Activated T-cell treated with anti-CD3 and anti-CD28 coated beads, Interleukin-2, amount 50 U/mL, for 72 hours (primary cell): ENCODE results near the gene FREM3. TPM values are rescaled to one million over a fixed set of nuclear protein-coding genes. Genes with fewer than 3 reads are reported as not detected.

ENCODE experiments used
- ATAC-seq, 2 donors: fragments of 150-1000 bp; cut with Tn5 transposase; replicated peaks in 1 of 2; 2 replicates each; pipeline ENCODE4 v1.10.0; 2021; ENCODE audit warnings: moderate library complexity in 2 of 2, mild to moderate bottlenecking in 1 of 2
- DNase-seq, 2 donors: peaks; one replicate each; pipeline ENCODE4 v3.0.0; 2021 to 2022; ENCODE audit warnings: mixed read lengths in 1 of 2
- H3K27ac Mint-ChIP-seq: one replicate; pipeline ENCODE4 v1.8.0; 2022; ENCODE audit warnings: mild to moderate bottlenecking, moderate library complexity, mixed read lengths
- H3K27me3 Mint-ChIP-seq: one replicate; pipeline ENCODE4 v1.8.0; 2022; ENCODE audit warnings: low read depth, mixed read lengths
- H3K36me3 Mint-ChIP-seq, 2 donors: one replicate each; pipeline ENCODE4 v1.8.0; 2022; ENCODE audit warnings: mixed read lengths in 2 of 2, mild to moderate bottlenecking in 1 of 2; ENCODE audit not compliant: insufficient read depth in 2 of 2
- H3K4me1 Mint-ChIP-seq: one replicate; pipeline ENCODE4 v1.8.0; 2022; ENCODE audit warnings: low read depth, mixed read lengths
- H3K4me3 Mint-ChIP-seq, 2 donors: one replicate each; pipeline ENCODE4 v1.8.0; 2022; ENCODE audit warnings: mild to moderate bottlenecking in 2 of 2, mixed read lengths in 2 of 2, moderate library complexity in 2 of 2
- H3K9me3 Mint-ChIP-seq, 2 donors: one replicate each; pipeline ENCODE4 v1.8.0; 2022; ENCODE audit warnings: mixed read lengths in 2 of 2
- total RNA-seq, 2 donors: library from RNA; stranded (reverse); gene quantifications; one replicate each; pipeline ENCODE4 v1.2.3, GENCODE V29; 2022

Gene FREM3
- total RNA-seq, 2 donors from 2014 or later: not detected

DNA sequence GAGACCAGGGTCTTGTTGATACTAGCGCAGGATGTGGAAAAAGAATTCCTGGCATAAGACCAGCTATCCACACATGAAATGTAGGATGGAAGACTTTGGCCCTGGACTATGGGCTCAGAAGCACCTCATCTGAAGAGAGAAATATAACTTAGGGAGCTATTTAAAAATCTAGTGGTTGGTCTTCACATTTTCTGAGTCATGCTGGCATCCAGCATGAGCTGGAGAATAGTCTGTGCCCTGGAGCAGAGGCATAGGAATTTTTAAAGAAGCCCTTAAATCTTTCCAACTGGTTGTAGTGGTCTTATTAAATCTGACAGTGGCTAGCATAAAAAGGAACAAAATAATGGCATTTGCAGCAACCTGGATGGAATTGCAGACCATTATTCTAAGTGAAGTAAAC lies 100.6 kb downstream of the FREM3 start:
- Mint-ChIP-seq H3K27ac (no peak overlapping the region), H3K4me1 (no peaks in the 10 kb centered on the region), H3K36me3 (peaks cover 2 to 3% of the 10 kb centered on the region in 2 donors), H3K9me3 (peaks cover 2% of the 10 kb centered on the region in 2 donors), H3K27me3 (no peaks in the 10 kb centered on the region), H3K4me3 (no peak overlapping the region)
- DNase-seq (no peak), ATAC-seq (no peak)

DNA sequence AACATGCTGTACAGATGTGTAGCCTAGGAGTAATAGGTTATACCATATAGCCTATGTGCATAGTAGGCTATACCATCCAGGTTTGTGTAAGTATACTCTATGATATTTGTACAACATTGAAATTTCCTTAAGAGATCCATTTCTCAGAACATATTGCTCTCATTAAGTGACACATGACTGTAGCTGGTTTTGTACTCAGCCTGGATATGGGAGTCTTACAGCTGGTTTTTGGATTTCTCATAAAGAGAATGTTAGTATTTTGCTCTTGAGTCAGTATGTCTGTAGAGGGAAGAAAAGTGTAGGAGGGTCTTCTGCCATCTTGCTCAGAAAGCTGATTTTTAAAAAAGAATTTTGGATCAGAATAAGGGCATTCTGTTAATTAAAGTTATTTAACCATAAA lies 101.7 kb downstream of the FREM3 start:
- Mint-ChIP-seq H3K9me3 (peaks cover 2 to 5% of the 10 kb centered on the region in 2 donors), H3K27me3 (no peaks in the 10 kb centered on the region), H3K4me1 (no peaks in the 10 kb centered on the region), H3K4me3 (no peak overlapping the region), H3K27ac (no peak overlapping the region), H3K36me3 (peaks cover 3 to 5% of the 10 kb centered on the region in 2 donors)
- no peak for DNase-seq
- ATAC-seq: no peak

DNA sequence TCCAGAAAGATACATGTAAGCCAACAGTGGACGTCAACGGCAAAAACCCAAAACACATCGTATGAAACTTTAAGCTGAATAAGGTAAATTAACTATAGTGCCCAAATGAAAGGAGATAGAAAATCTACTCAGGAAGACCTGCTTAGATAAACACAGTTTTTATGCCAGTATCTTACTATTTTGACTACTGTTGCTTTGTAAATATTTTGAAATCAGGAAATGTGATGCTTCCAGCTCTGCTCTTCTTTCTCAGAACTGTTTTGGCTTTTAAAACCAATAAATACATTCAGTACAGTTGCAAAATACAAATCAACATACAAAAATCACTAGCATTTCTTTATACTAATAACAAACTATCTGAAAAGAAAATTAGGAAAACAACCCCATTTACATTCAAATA lies 103.2 kb downstream of the FREM3 start:
- Mint-ChIP-seq H3K9me3 (peaks cover 4 to 6% of the 10 kb centered on the region in 2 donors), H3K4me3 (no peak overlapping the region), H3K27me3 (no peaks in the 10 kb centered on the region), H3K4me1 (no peaks in the 10 kb centered on the region), H3K36me3 (peaks cover 3 to 5% of the 10 kb centered on the region in 2 donors), H3K27ac (no peak overlapping the region)
- ATAC-seq (no peak), DNase-seq (no peak)

DNA sequence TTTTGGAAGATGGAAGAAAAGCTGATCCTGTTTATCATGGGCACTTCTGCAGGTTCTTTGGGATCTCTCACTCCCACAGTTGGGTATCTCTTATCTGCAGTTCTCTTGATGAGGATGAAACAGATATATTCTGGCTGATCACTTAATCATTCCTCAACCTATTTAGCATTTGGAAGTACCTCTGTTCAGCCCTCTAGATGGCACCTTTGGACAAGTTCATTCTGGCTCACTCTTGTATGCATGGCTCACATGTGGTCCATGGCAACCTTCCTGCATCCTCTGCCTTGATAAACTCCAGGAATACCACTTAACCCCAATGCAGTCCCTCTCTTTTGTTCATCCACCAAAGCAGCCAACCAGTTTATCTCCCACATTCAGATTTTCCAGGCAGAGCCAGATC lies 112.8 kb downstream of the FREM3 start:
- H3K36me3 Mint-ChIP-seq: peaks cover 5 to 11% of the 10 kb centered on the region in 2 donors
- no peak overlapping the region for H3K4me3 Mint-ChIP-seq
- H3K27ac Mint-ChIP-seq: no peak overlapping the region
- DNase-seq (no peak), ATAC-seq (no peak)
- peaks cover 5 to 12% of the 10 kb centered on the region in 2 donors for H3K9me3 Mint-ChIP-seq
- H3K4me1 Mint-ChIP-seq: no peaks in the 10 kb centered on the region
- no peaks in the 10 kb centered on the region for H3K27me3 Mint-ChIP-seq

DNA sequence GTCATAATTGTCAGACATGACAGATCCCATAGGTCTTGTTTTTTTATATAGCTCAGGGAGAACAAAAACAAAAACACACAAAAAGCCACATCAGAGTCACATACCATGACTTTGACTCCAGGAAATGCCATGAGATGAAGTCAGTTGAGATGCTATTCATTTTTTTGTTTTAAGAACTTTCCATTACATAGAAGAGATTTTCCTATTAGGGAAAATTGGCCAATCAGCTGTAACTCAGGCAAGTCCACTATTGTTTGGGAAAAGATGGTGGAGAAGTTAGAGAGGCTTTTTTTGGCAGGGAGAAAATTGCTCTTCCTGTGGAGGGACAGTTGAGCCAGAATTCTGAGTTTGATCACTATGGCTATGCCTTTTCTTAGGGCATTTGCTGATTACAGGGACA lies 114.4 kb downstream of the FREM3 start:
- Mint-ChIP-seq H3K4me3 (no peak overlapping the region), H3K9me3 (peaks cover 5 to 12% of the 10 kb centered on the region in 2 donors), H3K36me3 (peaks cover 5 to 15% of the 10 kb centered on the region in 2 donors), H3K27ac (no peak overlapping the region), H3K4me1 (no peaks in the 10 kb centered on the region), H3K27me3 (no peaks in the 10 kb centered on the region)
- ATAC-seq (no peak), DNase-seq (no peak)

DNA sequence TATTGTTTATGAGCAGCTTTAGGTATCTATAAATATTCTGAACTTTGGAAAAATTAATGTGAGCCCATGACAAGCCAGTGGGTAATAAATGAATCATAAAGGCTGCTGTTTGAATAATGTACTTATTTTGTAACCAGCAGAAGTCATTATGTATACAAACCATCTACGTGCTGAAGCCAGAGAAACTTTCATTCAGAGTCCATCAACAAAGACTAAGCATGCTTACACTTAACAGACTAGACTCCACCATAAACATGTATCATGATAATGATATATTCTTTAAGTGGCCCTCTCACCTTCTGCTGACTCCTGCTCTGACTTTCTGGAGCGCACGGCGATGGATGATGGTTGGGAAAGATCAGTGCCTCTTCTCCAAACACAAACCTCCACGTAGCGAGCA lies 114.9 kb downstream of the FREM3 start:
- Mint-ChIP-seq H3K27me3 (no peaks in the 10 kb centered on the region), H3K4me3 (no peak overlapping the region), H3K27ac (no peak overlapping the region), H3K4me1 (no peaks in the 10 kb centered on the region), H3K36me3 (peaks cover 5 to 15% of the 10 kb centered on the region in 2 donors), H3K9me3 (peaks cover 4 to 12% of the 10 kb centered on the region in 2 donors)
- ATAC-seq (no peak), DNase-seq (no peak)

DNA sequence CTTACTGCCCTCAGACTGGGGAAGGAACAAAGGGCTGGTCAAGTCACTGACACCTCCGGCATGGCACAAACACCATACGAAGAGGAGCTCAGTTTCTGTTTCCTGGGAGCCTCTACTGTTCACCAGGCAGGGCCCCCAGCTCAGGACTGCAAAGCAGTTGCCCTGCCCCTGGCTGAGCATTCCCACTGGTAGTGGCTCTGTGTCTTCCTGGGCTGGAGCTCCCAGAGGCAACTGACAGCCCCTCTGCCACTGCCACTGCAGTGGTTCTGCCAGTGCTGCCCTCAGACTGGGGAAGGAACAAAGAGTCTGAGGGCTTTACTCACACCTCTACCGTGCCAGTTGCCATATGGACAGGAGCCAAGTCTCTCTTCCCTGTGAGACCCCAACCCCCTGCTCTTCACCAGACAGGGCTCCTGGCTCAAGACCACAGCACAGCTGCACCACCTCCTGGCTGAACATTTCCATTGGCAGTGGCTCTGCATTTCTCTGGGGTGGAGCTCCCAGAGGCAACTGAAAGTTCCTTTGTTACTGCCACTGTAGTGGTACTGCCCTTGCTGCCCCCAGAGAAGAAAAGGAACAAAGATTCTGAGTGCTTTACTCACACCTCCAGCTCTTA lies 119.0 kb downstream of the FREM3 start:
- H3K27me3 Mint-ChIP-seq: no peaks in the 10 kb centered on the region
- H3K4me1 Mint-ChIP-seq: no peaks in the 10 kb centered on the region
- no peak overlapping the region for H3K4me3 Mint-ChIP-seq
- H3K9me3 Mint-ChIP-seq: peaks cover 2 to 10% of the 10 kb centered on the region in 2 donors
- no peak overlapping the region for H3K27ac Mint-ChIP-seq
- no peak for ATAC-seq
- DNase-seq: no peak
- H3K36me3 Mint-ChIP-seq: peaks cover 5 to 19% of the 10 kb centered on the region in 2 donors

DNA sequence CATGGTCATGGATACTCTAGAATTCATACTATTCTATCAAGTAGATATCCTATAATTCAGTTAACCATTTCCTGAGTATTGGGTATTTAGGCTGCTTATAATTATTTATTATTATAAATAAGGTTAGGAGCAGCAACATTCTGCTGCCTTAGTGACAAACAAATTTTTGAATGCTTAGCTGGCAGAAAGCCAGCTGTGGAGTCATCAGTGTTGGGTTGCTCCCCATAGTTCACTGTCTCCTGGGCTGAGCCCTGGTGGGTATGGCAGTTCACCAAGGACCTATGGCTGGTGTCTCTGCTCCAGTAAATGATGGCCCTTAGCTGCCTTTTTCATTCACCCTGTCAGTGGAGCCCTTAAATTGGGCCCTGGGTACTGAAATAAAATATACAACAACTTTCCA lies 125.1 kb downstream of the FREM3 start:
- no peak for DNase-seq
- H3K9me3 Mint-ChIP-seq: no peaks in the 10 kb centered on the region

DNA sequence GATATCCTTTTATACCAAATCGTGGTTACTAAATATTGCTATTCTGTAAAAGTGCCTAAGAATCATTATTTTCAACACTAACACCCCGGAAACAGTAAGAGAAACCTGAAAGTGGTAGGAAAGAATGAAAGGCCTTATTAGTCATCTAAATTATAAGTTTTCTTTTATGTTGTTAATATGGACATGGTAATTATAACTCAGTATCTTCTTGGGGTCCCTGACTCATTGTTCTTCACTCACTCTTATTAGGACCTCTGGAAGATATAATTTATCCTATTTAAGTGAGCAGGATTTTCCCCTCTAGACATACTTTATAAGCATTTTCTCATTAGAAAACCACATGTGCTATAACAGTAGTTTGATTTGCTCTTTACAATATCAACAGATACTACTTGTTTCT lies 136.0 kb downstream of the FREM3 start:
- ATAC-seq: no peak
- H3K27me3 Mint-ChIP-seq: no peaks in the 10 kb centered on the region
- peaks cover 17% of the 10 kb centered on the region for H3K4me1 Mint-ChIP-seq
- no peak overlapping the region for H3K4me3 Mint-ChIP-seq
- H3K9me3 Mint-ChIP-seq: peaks cover 0 to 2% of the 10 kb centered on the region in 2 donors
- H3K27ac Mint-ChIP-seq: no peak overlapping the region
- peaks cover 2 to 6% of the 10 kb centered on the region in 2 donors for H3K36me3 Mint-ChIP-seq
- no peak for DNase-seq

More for the DNA sequence above, 125.1 kb downstream of the FREM3 start:
- Mint-ChIP-seq H3K27me3 (no peaks in the 10 kb centered on the region), H3K27ac (no peak overlapping the region), H3K4me3 (no peak overlapping the region), H3K4me1 (no peaks in the 10 kb centered on the region), H3K36me3 (peaks cover 0 to 4% of the 10 kb centered on the region in 2 donors)
- ATAC-seq: no peak

DNA sequence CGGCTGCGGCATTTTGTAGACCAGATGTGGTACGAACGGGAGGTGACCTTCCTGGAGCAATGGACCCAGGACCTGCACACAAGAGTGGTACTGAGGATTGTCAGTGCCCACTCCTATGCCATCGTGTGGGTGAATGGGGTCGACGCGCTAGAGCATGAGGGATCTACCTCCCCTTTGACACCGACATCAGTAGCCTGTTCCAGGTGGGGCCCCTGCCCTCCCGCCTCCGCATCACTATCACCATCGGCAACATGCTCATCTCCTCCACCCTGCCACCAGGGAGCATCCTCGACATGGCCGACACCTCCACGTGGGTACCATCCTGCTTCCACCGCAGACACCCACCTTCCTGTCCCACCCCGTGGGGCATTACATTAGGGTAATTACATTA lies 140.7 kb downstream of the FREM3 start:
- no peak overlapping the region for H3K27ac Mint-ChIP-seq
- DNase-seq (peak; percentile 17 to 43), ATAC-seq (peak; percentile 0 to 18)
- peaks cover 35% of the 10 kb centered on the region for H3K4me1 Mint-ChIP-seq
- no peaks in the 10 kb centered on the region for H3K27me3 Mint-ChIP-seq
- H3K4me3 Mint-ChIP-seq: peak overlapping the region; percentile 89 to 95
- H3K36me3 Mint-ChIP-seq: peaks cover 0 to 2% of the 10 kb centered on the region in 2 donors
- no peaks in the 10 kb centered on the region for H3K9me3 Mint-ChIP-seq

DNA sequence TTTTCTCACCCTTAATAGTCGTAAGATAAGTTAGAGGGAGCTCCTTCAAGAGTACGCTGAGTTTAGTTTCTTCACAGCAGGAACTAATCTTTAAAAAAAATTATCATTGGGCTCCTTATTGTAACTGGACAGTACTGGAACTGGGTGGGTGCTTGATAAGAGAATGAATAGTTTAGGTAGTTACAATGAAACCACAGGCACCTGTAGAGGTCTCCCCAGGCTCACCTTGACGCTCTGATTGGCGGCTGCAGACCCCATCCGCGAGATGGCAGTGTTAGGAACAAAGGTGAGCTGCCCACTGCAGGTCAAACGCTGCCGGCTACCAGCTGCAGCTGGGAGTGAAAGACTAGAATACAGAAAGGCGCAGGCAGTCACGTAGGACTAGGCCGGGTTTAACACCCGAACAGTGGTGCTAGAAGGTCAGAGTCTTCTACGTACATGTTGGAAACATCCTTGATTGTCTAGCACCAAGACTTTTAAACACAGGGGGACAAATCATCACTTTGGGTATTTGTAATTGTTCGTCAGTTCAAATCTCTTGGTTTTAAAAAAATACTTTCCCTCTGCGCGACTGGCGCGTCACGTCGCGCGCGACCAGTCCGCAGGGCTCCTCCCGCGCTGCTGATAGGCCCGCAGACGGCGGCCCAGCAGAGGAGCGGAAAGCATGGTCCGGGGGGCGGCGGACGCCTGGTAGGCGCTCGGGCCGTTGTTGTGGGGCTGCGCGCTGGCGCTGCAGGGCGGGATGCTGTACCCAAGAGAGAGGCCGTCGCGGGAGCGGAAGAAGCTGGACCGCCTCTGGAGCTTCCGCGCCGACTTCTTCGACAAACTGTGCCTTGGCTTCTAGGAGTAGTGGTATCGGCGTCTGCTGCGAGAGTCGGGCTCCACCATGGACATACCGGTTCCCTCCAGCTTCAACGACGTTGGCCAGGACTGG lies 141.4 kb downstream of the FREM3 start:
- Mint-ChIP-seq H3K4me1 (peaks cover 40% of the 10 kb centered on the region), H3K9me3 (no peaks in the 10 kb centered on the region), H3K36me3 (peaks cover 1 to 2% of the 10 kb centered on the region in 2 donors), H3K27me3 (no peaks in the 10 kb centered on the region), H3K4me3 (peak overlapping the region; percentile 89 to 95), H3K27ac (peak overlapping the region; percentile 49)
- ATAC-seq (peak; percentile 87 to 88), DNase-seq (peak; percentile 68 to 81)

DNA sequence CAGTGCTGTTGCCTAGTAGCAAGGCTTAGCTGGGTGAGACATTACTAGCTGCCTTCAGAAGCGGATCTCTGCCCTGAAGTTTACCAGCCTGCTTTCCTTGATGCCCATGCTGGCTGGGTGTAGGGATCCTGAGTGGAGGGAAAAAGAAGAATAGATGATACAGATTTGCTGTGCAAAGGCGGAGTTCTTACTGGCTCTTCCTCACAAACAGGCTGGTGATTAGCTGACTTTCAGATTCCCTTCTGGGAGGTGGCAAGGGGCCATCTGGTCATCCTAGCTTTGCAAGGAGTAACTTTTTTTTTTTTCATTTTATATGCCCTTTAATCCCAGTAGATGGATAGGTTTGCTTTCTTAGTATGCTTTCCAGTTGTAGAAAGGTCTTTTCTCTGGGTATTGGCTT lies 142.2 kb downstream of the FREM3 start:
- ATAC-seq (no peak), DNase-seq (no peak)
- Mint-ChIP-seq H3K4me3 (peak overlapping the region; percentile 89 to 95), H3K9me3 (no peaks in the 10 kb centered on the region), H3K36me3 (peaks cover 2 to 4% of the 10 kb centered on the region in 2 donors), H3K27ac (no peak overlapping the region), H3K27me3 (no peaks in the 10 kb centered on the region), H3K4me1 (peaks cover 40% of the 10 kb centered on the region)

DNA sequence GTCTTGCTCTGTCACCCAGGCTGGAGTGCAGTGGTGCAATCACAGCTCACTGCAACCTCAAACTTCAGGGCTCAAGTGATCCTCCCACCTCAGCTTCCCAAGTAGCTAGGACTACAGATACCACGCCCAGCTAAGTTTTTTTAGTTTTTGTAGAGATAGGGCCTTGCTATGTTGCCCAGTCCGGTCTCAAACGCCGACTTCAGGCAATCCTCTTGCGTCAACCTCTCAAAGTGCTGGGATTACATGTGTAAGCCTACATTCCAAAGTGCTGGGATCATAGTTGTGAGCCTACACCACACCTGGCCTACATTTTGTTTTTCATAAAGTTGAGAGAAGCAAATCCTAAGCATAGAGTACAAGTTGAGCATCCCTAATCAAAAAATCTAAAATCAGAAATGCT lies 144.8 kb downstream of the FREM3 start:
- DNase-seq (no peak), ATAC-seq (no peak)
- Mint-ChIP-seq H3K4me3 (no peak overlapping the region), H3K36me3 (peaks cover under 1 to 18% of the 10 kb centered on the region in 2 donors), H3K9me3 (no peaks in the 10 kb centered on the region), H3K27ac (no peak overlapping the region), H3K27me3 (no peaks in the 10 kb centered on the region), H3K4me1 (peaks cover 31% of the 10 kb centered on the region)
